GM12878 (cell line): Measurements from ENCODE around the gene ERP29. TPM values are rescaled to one million over a fixed set of nuclear protein-coding genes. Genes with fewer than 3 reads are reported as not detected.

Experiments used
- ATAC-seq: fragments of 200-7000 bp; cut with Tn5 transposase; 3 replicates; pipeline ENCODE4 v1.9.1; 2020; ENCODE audit warnings: mild to moderate bottlenecking, moderate library complexity
- BruUV-seq: library from RNA; stranded (reverse); fragments of 400-500 nt; replicated peaks from 2 replicates; lab custom pipeline; 2021; lab: Mats Ljungman, UMichigan
- CTCF ChIA-PET: fragments of 300-600 bp; sonication (Branson Sonifier 250); formaldehyde crosslinking; extraction: SDS; loops from one replicate; lab custom pipeline; 2021; ENCODE audit warnings: inconsistent platforms; lab: Yijun Ruan, JAX
- POLR2A ChIA-PET: fragments of 350-600 bp; formaldehyde crosslinking; extraction: SDS; loops from one replicate; lab custom pipeline; 2021; ENCODE audit warnings: inconsistent platforms; lab: Charles Lee
- RAD21 ChIA-PET: fragments of 300-600 bp; sonication (Branson Sonifier 250); formaldehyde crosslinking; loops from one replicate; lab custom pipeline; 2023; ENCODE audit warnings: antibody characterized with exemption; ENCODE audit not compliant: unreplicated experiment; lab: Charles Lee
- SMC1A ChIA-PET: fragments of 300-600 bp; sonication (Branson Sonifier 250); formaldehyde crosslinking; loops from one replicate; lab custom pipeline; 2023; ENCODE audit not compliant: unreplicated experiment, uncharacterized antibody; lab: Charles Lee
- DNase-seq: peaks from one replicate; pipeline ENCODE4 v3.0.0-alpha.2; 2011; ENCODE audit warnings: low read depth, low spot score
- FAIRE-seq: peaks from 3 replicates; lab custom pipeline; 2011; peaks lifted over from hg19 to GRCh38; lab: Jason Lieb, UNC
- H2AFZ ChIP-seq: 2 replicates; pipeline ENCODE4 v1.6.0; 2011; ENCODE audit warnings: low read depth, low read length, control low read depth; ENCODE audit not compliant: control insufficient read depth
- H3K27ac ChIP-seq: 2 replicates; pipeline ENCODE4 v1.5.1; 2011; ENCODE audit warnings: control low read depth; ENCODE audit not compliant: control insufficient read depth, insufficient read depth
- H3K27me3 ChIP-seq, 2 experiments: replicated peaks in 1 of 2; 2 replicates each; pipeline versions ENCODE4 v1.6.0 to v1.6.1; 2011; ENCODE audit warnings: low read length in 1 of 2; ENCODE audit not compliant: control insufficient read depth in 2 of 2, insufficient read depth in 2 of 2
- H3K36me3 ChIP-seq, 2 experiments: 2 replicates each; pipeline ENCODE4 v1.5.1; 2011; ENCODE audit warnings: low read length in 1 of 2; ENCODE audit not compliant: control insufficient read depth in 2 of 2, insufficient read depth in 2 of 2
- H3K4me1 ChIP-seq: 2 replicates; pipeline ENCODE4 v1.6.1; 2011; ENCODE audit warnings: mild to moderate bottlenecking, low read length, moderate library complexity, mixed read lengths; ENCODE audit not compliant: control insufficient read depth, insufficient read depth
- H3K4me2 ChIP-seq: 2 replicates; pipeline ENCODE4 v1.6.0; 2011; ENCODE audit warnings: control low read depth; ENCODE audit not compliant: control insufficient read depth, insufficient read depth
- H3K4me3 ChIP-seq: fragments of 200-600 bp; sonication (generic); 2 replicates; pipeline ENCODE4 v1.5.1; 2016
- H3K79me2 ChIP-seq: 2 replicates; pipeline ENCODE4 v1.6.0; 2011; ENCODE audit warnings: low read length; ENCODE audit not compliant: control insufficient read depth, insufficient read depth
- H3K9ac ChIP-seq: 2 replicates; pipeline ENCODE4 v1.8.0; 2011; ENCODE audit warnings: low read length, control low read depth, mixed read lengths; ENCODE audit not compliant: control insufficient read depth, insufficient read depth
- H3K9me3 ChIP-seq: replicated peaks from 3 replicates; pipeline ENCODE4 v1.5.1; 2011; ENCODE audit warnings: mild to moderate bottlenecking, low read length; ENCODE audit not compliant: control insufficient read depth, insufficient read depth
- H4K20me1 ChIP-seq: 2 replicates; pipeline ENCODE4 v1.6.0; 2011; ENCODE audit not compliant: control insufficient read depth, insufficient read depth
- BACH1 ChIP-seq: fragments of 450-650 bp; IDR thresholded peaks from 2 replicates; pipeline ENCODE4 v1.6.1; 2017; ENCODE audit warnings: mild to moderate bottlenecking, borderline replicate concordance
- HSF1 ChIP-seq: fragments of 150-350 bp; IDR thresholded peaks from 2 replicates; pipeline ENCODE4 v1.6.1; 2014; ENCODE audit warnings: mild to moderate bottlenecking, low read depth, low read length
- MEF2B ChIP-seq: fragments of 450-650 bp; IDR thresholded peaks from 2 replicates; pipeline ENCODE4 v1.6.1; 2018; ENCODE audit warnings: mild to moderate bottlenecking, moderate library complexity; ENCODE audit not compliant: partially characterized antibody, poor library complexity, severe bottlenecking
- MTA3 ChIP-seq: IDR thresholded peaks from 2 replicates; pipeline ENCODE4 v1.6.1; 2012; ENCODE audit warnings: low read length, inconsistent platforms, borderline replicate concordance
- NBN ChIP-seq: fragments of 450-650 bp; IDR thresholded peaks from 2 replicates; pipeline ENCODE4 v1.6.1; 2016
- PAX5 ChIP-seq: IDR thresholded peaks from 2 replicates; pipeline ENCODE4 v1.6.1; 2011; ENCODE audit warnings: low read depth, low read length, borderline replicate concordance
- POLR2A ChIP-seq: IDR thresholded peaks from 2 replicates; pipeline ENCODE4 v1.6.1; 2011; ENCODE audit warnings: low read depth, mild to moderate bottlenecking, low read length
- POLR2AphosphoS5 ChIP-seq: IDR thresholded peaks from 2 replicates; pipeline ENCODE4 v1.6.1; 2011; ENCODE audit warnings: mild to moderate bottlenecking, low read length, inconsistent platforms
- RAD51 ChIP-seq: fragments of 450-650 bp; IDR thresholded peaks from 2 replicates; pipeline ENCODE4 v1.6.1; 2016; ENCODE audit warnings: moderate library complexity, mild to moderate bottlenecking, inconsistent platforms
- ZNF592 ChIP-seq: fragments of 450-650 bp; IDR thresholded peaks from 2 replicates; pipeline ENCODE4 v1.6.1; 2017; ENCODE audit warnings: mild to moderate bottlenecking, moderate library complexity
- WGBS: methylation state at CpG from one replicate; pipeline ENCODE4 v1.1.6; 2016; ENCODE audit warnings: low lambda C conversion rate; ENCODE audit not compliant: insufficient replicate concordance, insufficient coverage; ENCODE audit errors: missing lambda C conversion rate; 5-methylcytosine and 5-hydroxymethylcytosine counted together
- in situ Hi-C: fragments of 300-500 bp; cut with MboI; formaldehyde crosslinking; loops from 9 replicates; pipeline ENCODE4 v1.14.3; 2018; ENCODE audit warnings: mixed read lengths
- intact Hi-C: fragments of 100-400 bp; cut with micrococcal nuclease; formaldehyde crosslinking; loops from one replicate; pipeline ENCODE4 v1.14.2; 2022; ENCODE audit not compliant: unreplicated experiment
- polyA plus RNA-seq, 11 experiments: library from polyadenylated mRNA; depleted of rRNA in 4 of 11; unstranded in 6 of 11; stranded (reverse) in 5 of 11; fragments of >200 nt; fragmentation: Nextera tagmentation in 4 of 11; fragmentation: Illumina TruSeq in 1 of 11; extraction: Ambion mirVana in 4 of 11; extraction: Trizol in 1 of 11; gene quantifications; 1 replicate in 1 of 11; 2 replicates in 10 of 11; pipeline versions ENCODE4 v1.2.1 to v1.2.3, GENCODE V29; 2011 to 2016; ENCODE audit warnings: inconsistent platforms in 2 of 11, missing spikeins in 2 of 11, low read depth in 1 of 11
- total RNA-seq, 4 experiments: library from RNA; depleted of rRNA in 3 of 4; stranded (reverse); fragments of >200 nt in 3 of 4; fragmentation: Illumina TruSeq in 1 of 4; extraction: Trizol in 1 of 4; gene quantifications; 2 replicates each; pipeline versions ENCODE4 v1.2.1 to v1.2.3, GENCODE V29; 2013 to 2021

The ERP29 gene
- total and polyA plus RNA-seq, 10 of the 15 experiments (the other 5 are each of a cell fraction or from before 2014, with no cell fraction given) = 46.7 to 146 (median 107) TPM

GRCh38 chr12:112020947-112021457 is 7.8 kb downstream of the ERP29 start:
- Histone ChIP-seq H4K20me1 (peaks cover 13% of the 10 kb centered on the region; the same call in 1 of the 2 replicates), H3K79me2 (peaks cover 40% of the 10 kb centered on the region)

GRCh38 chr12:112022241-112023016 is 9.2 kb downstream of the ERP29 start:
- ATAC-seq (no peak), DNase-seq (no peak), FAIRE-seq (no peak)
- Histone ChIP-seq H3K9me3 (no peaks in the 10 kb centered on the region), H3K4me3 (no peak overlapping the region), H3K27me3 (no peaks in the 10 kb centered on the region), H3K79me2 (peaks cover 27% of the 10 kb centered on the region), H2AFZ (no peak overlapping the region), H3K4me1 (peaks cover 6% of the 10 kb centered on the region), H3K36me3 (peaks cover 16 to 32% of the 10 kb centered on the region in 2 experiments), H4K20me1 (peaks cover 13% of the 10 kb centered on the region; the same call in 1 of the 2 replicates), H3K27ac (no peak overlapping the region), H3K4me2 (no peak overlapping the region), H3K9ac (no peak overlapping the region)
- intact Hi-C loops = no loop called here
- SMC1A ChIA-PET = interaction anchor here (0.8 to 1.7 kb wide), 10 partner anchors 8 to 130 kb away, joined by 3 to 6 read pairs (median 3); no protein-coding TSS in a partner anchor
- BruUV-seq = TSS peak; percentile 79
- no peak for TF ChIP-seq BACH1
- TF ChIP-seq MEF2B = no peak
- TF ChIP-seq POLR2AphosphoS5 = 0 out of 2 replicates have a peak, but pooled peaks have one; percentile 27
- TF ChIP-seq HSF1 = no peak
- no peak for TF ChIP-seq ZNF592
- CTCF ChIA-PET = interaction anchor here (0.8 to 1.9 kb wide), 2 partner anchors 11 to 21 kb away, joined by 3 to 4 read pairs; no protein-coding TSS in a partner anchor
- RAD21 ChIA-PET = interaction anchor here (0.6 to 2.1 kb wide), 3 partner anchors 9 to 83 kb away, joined by 3 to 7 read pairs (median 7); partner anchors contain the start of genes ERP29 and TMEM116
- POLR2A ChIA-PET = interaction anchor here (0.5 to 0.7 kb wide), 2 partner anchors 21 to 85 kb away, joined by 3 read pairs; no protein-coding TSS in a partner anchor
- in situ Hi-C loops = no loop called here
- 87% methylated on average over 11 of the region's 11 CpGs for WGBS

More at GRCh38 chr12:112020947-112021457, 7.8 kb downstream of the ERP29 start:
- DNase-seq = no peak
- peaks cover 10% of the 10 kb centered on the region for H3K4me1 ChIP-seq
- TF ChIP-seq POLR2A (peak; percentile 44; the same call in 1 of the 2 replicates), MTA3 (no peak), PAX5 (no peak), NBN (no peak), RAD51 (no peak)
- TF ChIP-seq, all 136 proteins: peak for 1
- BruUV-seq = no TSS peak
- peaks cover 16 to 32% of the 10 kb centered on the region in 2 experiments for H3K36me3 ChIP-seq
- H3K4me3 ChIP-seq = no peak overlapping the region
- H3K4me2 ChIP-seq = no peak overlapping the region
- FAIRE-seq = no peak
- H3K9me3 ChIP-seq = peaks cover 2% of the 10 kb centered on the region; the same call in 2 of the 3 replicates
- ChIA-PET POLR2A (interaction anchor here (0.6 to 1.5 kb wide), 3 partner anchors 63 to 112 kb away, joined by 3 to 5 read pairs (median 3); no protein-coding TSS in a partner anchor), CTCF (interaction anchor here (1.3 to 2.1 kb wide), 2 partner anchors 9 to 75 kb away, joined by 3 to 5 read pairs; no protein-coding TSS in a partner anchor), SMC1A (interaction anchor here (0.6 to 1.3 kb wide), 5 partner anchors 69 to 212 kb away, joined by 3 to 5 read pairs (median 3); no protein-coding TSS in a partner anchor), RAD21 (interaction anchor here (1.3 to 1.5 kb wide), 2 partner anchors 23 to 76 kb away, joined by 4 to 5 read pairs; no protein-coding TSS in a partner anchor)
- H3K27ac ChIP-seq = no peak overlapping the region
- no peaks in the 10 kb centered on the region for H3K27me3 ChIP-seq
- H2AFZ ChIP-seq = no peak overlapping the region
- in situ Hi-C loops (no loop called here), intact Hi-C loops (no loop called here)
- 93% methylated on average over 8 of the region's 8 CpGs for WGBS
- H3K9ac ChIP-seq = no peak overlapping the region
- no peak for ATAC-seq
